Chondrocyte (in vitro differentiated cells): ENCODE data around the gene SCAF8. TPM values are rescaled to one million over a fixed set of nuclear protein-coding genes. Genes with fewer than 3 reads are reported as not detected.
"Not testable (repeated sequence)": the region's sequence is repeated elsewhere in the genome, so short reads cannot be mapped to it uniquely, and the experiment has no call there.

Experiments
- DNase-seq: peaks from one replicate; pipeline ENCODE4 v3.0.0; 2021; ENCODE audit warnings: mixed read lengths, low spot score
- H3K27ac Mint-ChIP-seq: one replicate; pipeline ENCODE4 v1.8.0; 2021; ENCODE audit warnings: mild to moderate bottlenecking, moderate library complexity, mixed read lengths; ENCODE audit not compliant: unreplicated experiment
- H3K27me3 Mint-ChIP-seq: 2 replicates; pipeline ENCODE4 v1.8.0; 2021; ENCODE audit warnings: low read depth, mixed read lengths
- H3K36me3 Mint-ChIP-seq: 2 replicates; pipeline ENCODE4 v1.8.0; 2021; ENCODE audit warnings: low read depth, mixed read lengths
- H3K4me1 Mint-ChIP-seq: 2 replicates; pipeline ENCODE4 v1.8.0; 2021; ENCODE audit warnings: low read depth, mild to moderate bottlenecking, mixed read lengths
- H3K4me3 Mint-ChIP-seq: one replicate; pipeline ENCODE4 v1.8.0; 2021; ENCODE audit warnings: mild to moderate bottlenecking, moderate library complexity, mixed read lengths; ENCODE audit not compliant: unreplicated experiment
- H3K9me3 Mint-ChIP-seq: 2 replicates; pipeline ENCODE4 v1.8.0; 2021; ENCODE audit warnings: low read depth, mixed read lengths
- total RNA-seq: library from RNA; stranded (reverse); gene quantifications from 3 replicates; pipeline ENCODE4 v1.2.1, GENCODE V29; 2021
- TF ChIP-seq, protein P1 (sequence below): fragments of 200-600 bp; sonication (generic); IDR thresholded peaks from 2 replicates; pipeline ENCODE4 v1.5.0; 2021; ENCODE audit warnings: antibody characterized with exemption, mild to moderate bottlenecking, moderate library complexity

SCAF8 gene
- total RNA-seq, 1 donor from 2014 or later, result 36.3 TPM

DNA sequence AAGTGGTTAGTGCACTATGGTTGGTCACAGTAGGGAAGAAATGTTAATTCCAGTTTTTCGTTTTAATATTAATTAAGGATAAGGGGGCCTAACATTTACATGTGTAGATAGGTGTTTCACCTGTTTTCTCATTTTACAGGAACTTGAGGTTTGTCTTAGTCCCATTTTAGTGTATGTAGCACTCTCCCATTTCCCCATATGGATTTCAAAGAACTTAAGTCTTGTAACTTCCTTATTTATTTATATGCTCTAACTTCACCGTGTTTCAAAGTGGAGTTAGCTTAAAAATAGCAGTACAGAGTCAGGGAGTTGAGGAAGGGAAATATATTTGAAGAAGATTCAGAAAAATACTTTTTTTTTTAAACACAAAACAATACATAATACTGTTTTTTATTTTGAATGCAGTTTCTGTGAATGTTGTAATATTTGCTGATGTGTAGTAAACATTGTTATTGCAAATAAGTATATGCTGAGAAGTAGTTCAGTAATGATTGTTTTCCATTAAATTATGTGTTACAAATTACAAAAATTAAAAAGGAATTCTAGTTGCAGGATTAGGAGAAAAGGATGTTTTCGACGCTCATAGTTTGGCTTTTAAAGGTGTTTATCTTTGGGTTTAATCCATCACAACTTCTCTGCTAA lies 3.5 kb downstream of the SCAF8 start:
- H3K4me1 Mint-ChIP-seq, result peaks cover 69% of the 10 kb centered on the region
- TF ChIP-seq, protein P1, sequence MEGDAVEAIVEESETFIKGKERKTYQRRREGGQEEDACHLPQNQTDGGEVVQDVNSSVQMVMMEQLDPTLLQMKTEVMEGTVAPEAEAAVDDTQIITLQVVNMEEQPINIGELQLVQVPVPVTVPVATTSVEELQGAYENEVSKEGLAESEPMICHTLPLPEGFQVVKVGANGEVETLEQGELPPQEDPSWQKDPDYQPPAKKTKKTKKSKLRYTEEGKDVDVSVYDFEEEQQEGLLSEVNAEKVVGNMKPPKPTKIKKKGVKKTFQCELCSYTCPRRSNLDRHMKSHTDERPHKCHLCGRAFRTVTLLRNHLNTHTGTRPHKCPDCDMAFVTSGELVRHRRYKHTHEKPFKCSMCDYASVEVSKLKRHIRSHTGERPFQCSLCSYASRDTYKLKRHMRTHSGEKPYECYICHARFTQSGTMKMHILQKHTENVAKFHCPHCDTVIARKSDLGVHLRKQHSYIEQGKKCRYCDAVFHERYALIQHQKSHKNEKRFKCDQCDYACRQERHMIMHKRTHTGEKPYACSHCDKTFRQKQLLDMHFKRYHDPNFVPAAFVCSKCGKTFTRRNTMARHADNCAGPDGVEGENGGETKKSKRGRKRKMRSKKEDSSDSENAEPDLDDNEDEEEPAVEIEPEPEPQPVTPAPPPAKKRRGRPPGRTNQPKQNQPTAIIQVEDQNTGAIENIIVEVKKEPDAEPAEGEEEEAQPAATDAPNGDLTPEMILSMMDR, result no peak
- no peaks in the 10 kb centered on the region for H3K36me3 Mint-ChIP-seq
- no peaks in the 10 kb centered on the region for H3K27me3 Mint-ChIP-seq
- H3K27ac Mint-ChIP-seq, result no peak overlapping the region
- DNase-seq, result no peak
- no peak overlapping the region for H3K4me3 Mint-ChIP-seq
- no peaks in the 10 kb centered on the region for H3K9me3 Mint-ChIP-seq

DNA sequence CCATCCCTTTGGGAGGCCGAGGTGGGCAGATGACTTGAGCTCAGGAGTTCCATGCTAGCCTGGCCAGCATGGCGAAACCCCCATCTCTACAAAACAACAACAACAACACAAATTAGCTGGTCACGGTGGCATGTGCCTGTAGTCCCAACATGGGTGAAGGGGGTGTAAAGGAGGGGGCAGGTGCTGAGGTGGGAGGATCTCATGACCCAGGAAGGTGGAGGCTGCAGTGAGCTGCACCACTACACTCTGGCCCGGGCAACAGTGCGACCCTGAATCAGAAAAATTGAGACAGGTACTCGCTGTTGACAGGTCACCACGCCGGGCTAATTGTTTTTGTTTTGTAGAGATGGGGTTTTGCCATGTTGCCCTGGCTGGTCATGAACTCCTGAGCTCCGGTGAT lies 4.2 kb downstream of the SCAF8 start:
- H3K4me3 Mint-ChIP-seq, result no peak overlapping the region

DNA sequence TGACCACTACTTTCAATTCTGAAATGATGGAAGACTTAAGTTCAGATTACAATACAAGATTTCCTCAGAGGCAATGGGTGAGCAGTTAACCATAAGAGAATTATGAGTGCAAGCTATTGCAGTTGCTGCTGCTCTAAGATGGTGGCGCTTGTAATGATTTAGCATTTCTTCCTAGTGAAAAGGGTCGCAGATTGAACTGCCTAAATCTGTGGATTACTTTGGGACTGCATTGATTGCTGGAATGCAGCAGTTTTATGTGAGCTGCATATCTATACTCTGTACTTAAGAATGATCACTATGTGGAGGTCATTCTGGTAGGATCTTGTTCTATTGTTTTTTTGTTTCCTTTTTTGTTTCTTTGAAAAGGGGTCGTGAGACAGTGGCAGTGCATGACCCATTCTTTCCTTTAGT lies 5.3 kb downstream of the SCAF8 start:
- H3K36me3 Mint-ChIP-seq, result no peaks in the 10 kb centered on the region
- no peak for DNase-seq
- H3K9me3 Mint-ChIP-seq, result no peaks in the 10 kb centered on the region
- no peaks in the 10 kb centered on the region for H3K27me3 Mint-ChIP-seq
- peak overlapping the region; percentile 58 for H3K27ac Mint-ChIP-seq
- H3K4me3 Mint-ChIP-seq, result no peak overlapping the region
- H3K4me1 Mint-ChIP-seq, result peaks cover 70% of the 10 kb centered on the region
- TF ChIP-seq, protein P1, result no peak

More for the DNA sequence above, 4.2 kb downstream of the SCAF8 start:
- Mint-ChIP-seq H3K4me1 (peaks cover 67% of the 10 kb centered on the region), H3K27me3 (no peaks in the 10 kb centered on the region), H3K36me3 (no peaks in the 10 kb centered on the region), H3K27ac (no peak overlapping the region), H3K9me3 (no peaks in the 10 kb centered on the region)
- TF ChIP-seq, protein P1, result no peak
- no peak for DNase-seq

DNA sequence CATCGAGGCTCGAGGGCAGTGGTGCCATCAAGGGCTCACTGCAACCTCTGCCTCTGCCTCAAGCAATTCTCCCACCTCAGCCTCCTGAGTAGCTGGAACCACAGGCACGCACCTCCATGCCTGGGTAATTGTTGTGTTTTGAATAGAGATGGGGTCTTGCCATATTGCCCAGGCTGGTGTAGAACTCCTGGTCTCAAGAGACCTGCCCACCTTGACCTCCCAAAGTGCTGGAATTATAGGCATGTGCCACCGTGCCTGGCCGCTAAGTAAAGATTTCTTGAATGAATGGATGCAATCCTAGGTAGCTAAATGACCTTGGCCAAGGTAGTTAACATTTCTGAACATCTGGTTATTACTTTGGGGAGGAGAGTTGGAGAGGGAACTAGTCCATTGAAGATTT lies 7.4 kb downstream of the SCAF8 start:
- TF ChIP-seq, protein P1, result no peak
- H3K36me3 Mint-ChIP-seq, result no peaks in the 10 kb centered on the region
- peaks cover 75% of the 10 kb centered on the region for H3K4me1 Mint-ChIP-seq
- H3K27me3 Mint-ChIP-seq, result no peaks in the 10 kb centered on the region
- no peak for DNase-seq
- no peaks in the 10 kb centered on the region for H3K9me3 Mint-ChIP-seq
- H3K4me3 Mint-ChIP-seq, result no peak overlapping the region
- H3K27ac Mint-ChIP-seq, result no peak overlapping the region

DNA sequence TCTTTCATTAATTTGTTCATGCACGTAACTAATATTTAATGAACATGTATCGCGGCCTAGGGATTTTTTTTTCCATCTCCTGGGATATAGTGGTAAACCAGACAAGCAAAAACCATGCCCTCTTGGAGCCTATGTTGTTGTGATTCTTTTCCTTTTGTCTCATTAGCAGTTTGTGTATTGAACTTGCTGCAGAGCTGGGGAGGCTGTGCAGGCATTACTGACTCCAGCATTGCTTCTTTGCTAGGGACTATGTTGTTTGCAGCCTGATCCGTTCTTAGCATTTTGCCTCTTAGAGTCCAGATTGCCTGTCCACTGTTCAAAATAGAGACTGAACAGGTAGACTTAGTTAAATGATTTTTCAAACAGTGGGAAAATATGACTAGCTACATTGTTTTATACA lies 9.7 kb downstream of the SCAF8 start:
- H3K4me1 Mint-ChIP-seq, result peaks cover 67% of the 10 kb centered on the region
- TF ChIP-seq, protein P1, result no peak
- H3K9me3 Mint-ChIP-seq, result no peaks in the 10 kb centered on the region
- H3K27ac Mint-ChIP-seq, result peak overlapping the region; percentile 43
- H3K36me3 Mint-ChIP-seq, result no peaks in the 10 kb centered on the region
- no peak for DNase-seq
- no peak overlapping the region for H3K4me3 Mint-ChIP-seq
- H3K27me3 Mint-ChIP-seq, result no peaks in the 10 kb centered on the region

DNA sequence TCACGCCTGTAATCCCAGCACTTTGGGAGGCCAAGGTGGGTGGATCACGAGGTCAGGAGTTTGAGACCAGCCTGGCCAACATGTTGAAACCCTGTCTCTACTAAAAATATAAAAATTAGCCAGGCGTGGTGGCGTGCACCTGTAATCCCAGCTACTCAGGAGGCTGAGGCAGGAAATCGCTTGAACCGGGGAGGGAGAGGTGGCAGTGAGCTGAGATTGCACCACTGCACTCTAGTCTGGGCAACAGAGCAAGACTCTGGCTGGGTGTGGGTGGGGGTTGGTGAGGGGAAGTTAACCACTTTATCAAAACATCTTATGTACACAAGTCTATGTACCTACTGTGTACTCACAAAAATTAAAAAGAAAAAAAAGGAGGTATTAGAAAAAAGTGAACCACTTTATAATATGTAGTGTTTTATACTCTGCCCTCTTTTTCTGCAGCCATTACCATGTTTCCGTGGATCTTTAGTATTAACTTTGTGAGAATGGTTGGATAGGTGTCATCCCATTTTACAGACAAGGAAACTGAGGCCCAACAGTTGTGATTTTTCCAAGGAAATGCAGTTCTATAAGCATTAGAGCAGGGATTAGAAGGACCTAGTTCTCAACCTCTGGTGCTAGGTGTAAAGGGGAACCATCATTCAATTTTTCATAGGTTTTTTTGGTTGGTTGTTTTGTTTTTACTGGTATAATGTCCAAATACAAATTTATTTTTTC lies 11.0 kb downstream of the SCAF8 start:
- Mint-ChIP-seq H3K4me1 (peaks cover 57% of the 10 kb centered on the region), H3K27ac (peak overlapping the region; percentile 32)
- H3K4me3 Mint-ChIP-seq, H3K27me3 Mint-ChIP-seq, DNase-seq, H3K9me3 Mint-ChIP-seq, H3K36me3 Mint-ChIP-seq: not testable (repeated sequence)
